DMS153 treated with DMSO at 0.1 percent for 48 hours (cell line): Measurements from ENCODE around the gene RAPGEF5.

Experiments used
- DNase-seq: peaks from one replicate; lab custom pipeline; 2025; ENCODE audit not compliant: unreplicated experiment; lab: John Stamatoyannopoulos, UW

Gene RAPGEF5

GRCh38 chr7:22195397-22196172 is 161.4 kb downstream of the RAPGEF5 start:
- DNase-seq, result no peak

- DNase-seq, result no peak
Observed at GRCh38 chr7:22194658-22195273, 162.2 kb downstream of the RAPGEF5 start.

GRCh38 chr7:22193450-22193983 is 163.4 kb downstream of the RAPGEF5 start:
- DNase-seq, result no peak

GRCh38 chr7:22192801-22193200 is 164.2 kb downstream of the RAPGEF5 start:
- DNase-seq, result no peak

- DNase-seq, result no peak
Observed at GRCh38 chr7:22190736-22191135, 166.2 kb downstream of the RAPGEF5 start.

- DNase-seq, result no peak
Observed at GRCh38 chr7:22189741-22190140, 167.2 kb downstream of the RAPGEF5 start.

- no peak for DNase-seq
Observed at GRCh38 chr7:22189230-22189629, 167.7 kb downstream of the RAPGEF5 start.

- no peak for DNase-seq
Observed at GRCh38 chr7:22187691-22188348, 169.1 kb downstream of the RAPGEF5 start.

- no peak for DNase-seq
Observed at GRCh38 chr7:22185559-22185958, 171.4 kb downstream of the RAPGEF5 start.

- no peak for DNase-seq
Observed at GRCh38 chr7:22184549-22185199, 172.3 kb downstream of the RAPGEF5 start.

- no peak for DNase-seq
Observed at GRCh38 chr7:22183522-22184280, 173.3 kb downstream of the RAPGEF5 start.

- no peak for DNase-seq
Observed at GRCh38 chr7:22182149-22182548, 174.8 kb downstream of the RAPGEF5 start.

- no peak for DNase-seq
Observed at GRCh38 chr7:22181663-22182062, 175.3 kb downstream of the RAPGEF5 start.

GRCh38 chr7:22179442-22179879 is 177.5 kb downstream of the RAPGEF5 start:
- DNase-seq, result no peak

GRCh38 chr7:22178735-22179134 is 178.2 kb downstream of the RAPGEF5 start:
- no peak for DNase-seq

- DNase-seq, result no peak
Observed at GRCh38 chr7:22176791-22177412, 180.1 kb downstream of the RAPGEF5 start.

- no peak for DNase-seq
Observed at GRCh38 chr7:22174574-22174953, 182.4 kb downstream of the RAPGEF5 start.

GRCh38 chr7:22173685-22174573 is 183.0 kb downstream of the RAPGEF5 start:
- no peak for DNase-seq

- DNase-seq, result no peak
Observed at GRCh38 chr7:22168129-22168634, 188.8 kb downstream of the RAPGEF5 start.
